Left ventricle myocardium inferior (tissue), 1 donor: ENCODE data around the gene CTNNA1. TPM values are rescaled to one million over a fixed set of nuclear protein-coding genes. Genes with fewer than 3 reads are reported as not detected.

ENCODE experiments used
- DNase-seq: peaks from one replicate; pipeline ENCODE4 v3.0.0-alpha.2; 2020
- H3K27ac ChIP-seq: fragments of 200-600 bp; replicated peaks from 2 replicates; pipeline ENCODE4 v1.8.0; 2021
- H3K27me3 ChIP-seq: fragments of 200-600 bp; 2 replicates; pipeline ENCODE4 v1.8.0; 2021; ENCODE audit warnings: low read depth
- H3K36me3 ChIP-seq: fragments of 200-600 bp; 2 replicates; pipeline ENCODE4 v1.8.0; 2021
- H3K4me1 ChIP-seq: fragments of 200-600 bp; 2 replicates; pipeline ENCODE4 v1.8.0; 2021
- H3K4me3 ChIP-seq: fragments of 200-600 bp; 2 replicates; pipeline ENCODE4 v1.8.0; 2021; ENCODE audit warnings: mild to moderate bottlenecking, moderate library complexity
- H3K9me3 ChIP-seq: fragments of 200-600 bp; replicated peaks from 2 replicates; pipeline ENCODE4 v1.8.0; 2021
- intact Hi-C: fragments of 100-400 bp; cut with micrococcal nuclease; formaldehyde crosslinking; loops from one replicate; pipeline ENCODE4 v1.11.0; 2022
- total RNA-seq: library from RNA; stranded (reverse); fragmentation: NEBNext Ultra II Directional; extraction: Animal tissue kit (Norgen Biotek cat#: 25700); gene quantifications from one replicate; pipeline ENCODE4 v1.2.1, GENCODE V29; 2021
- TF ChIP-seq, protein P1 (sequence below): fragments of 200-600 bp; IDR thresholded peaks from 2 replicates; pipeline ENCODE4 v1.8.0; 2021; ENCODE audit warnings: antibody characterized with exemption, mild to moderate bottlenecking, borderline replicate concordance
- donor health status: DM: no; HTN: yes; CAD: no; lungs with severe emphysema.

The CTNNA1 gene
- total RNA-seq, 1 donor from 2014 or later, result 341 TPM

DNA sequence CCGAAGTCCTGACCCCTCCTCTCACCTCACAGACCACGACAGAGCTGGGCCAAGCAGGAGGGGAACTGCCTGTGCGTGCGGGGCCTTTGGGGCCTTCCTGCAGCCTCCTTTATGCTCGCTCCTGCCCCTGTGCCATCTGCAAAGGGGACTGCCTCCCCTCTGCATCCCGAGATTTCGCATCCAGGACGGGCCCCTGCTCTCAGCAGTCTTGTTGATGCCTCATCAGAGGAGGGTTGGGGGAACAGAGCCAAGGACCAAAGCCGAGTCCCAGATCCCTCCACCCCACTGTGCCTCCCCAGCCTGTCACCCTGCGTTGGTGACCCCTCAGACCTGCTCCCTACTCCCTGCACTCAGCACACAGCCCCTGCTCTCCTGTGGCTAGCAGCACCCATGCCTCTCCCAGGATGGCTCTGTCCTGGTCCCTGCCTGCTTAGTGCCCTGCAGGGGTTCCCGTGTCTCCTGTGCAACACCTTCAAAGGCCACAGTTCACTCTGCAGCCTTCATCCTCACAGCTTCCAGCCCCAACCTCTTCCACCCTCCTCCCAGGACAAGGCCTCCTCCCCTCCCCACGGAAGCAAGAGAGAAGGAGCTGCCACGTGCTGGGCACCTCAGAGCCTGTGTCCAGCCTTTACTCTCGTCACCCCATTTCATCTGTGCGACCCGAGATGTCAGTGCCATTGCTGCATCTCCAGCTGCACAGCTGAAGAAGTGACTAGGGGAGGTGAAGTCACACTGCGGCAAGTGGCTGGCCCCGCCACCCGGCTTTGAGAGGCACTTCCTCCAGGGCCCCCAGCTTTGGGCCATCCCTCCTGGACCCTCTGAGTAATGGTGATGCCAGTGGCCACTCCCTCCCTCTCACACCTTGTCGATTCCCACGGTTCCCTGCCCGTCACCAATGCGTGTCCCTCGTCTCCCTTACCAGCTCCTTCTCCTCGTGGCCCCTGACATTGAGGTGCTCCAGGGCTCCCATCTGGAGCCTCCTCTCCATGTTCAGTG, 184.5 kb downstream of the CTNNA1 start:
- Histone ChIP-seq H3K27me3 (no peaks in the 10 kb centered on the region), H3K9me3 (no peaks in the 10 kb centered on the region), H3K27ac (peak overlapping the region; percentile 81), H3K36me3 (peaks cover 30% of the 10 kb centered on the region), H3K4me1 (peaks cover 23% of the 10 kb centered on the region), H3K4me3 (no peak overlapping the region)
- no peak for DNase-seq
- TF ChIP-seq, protein P1, sequence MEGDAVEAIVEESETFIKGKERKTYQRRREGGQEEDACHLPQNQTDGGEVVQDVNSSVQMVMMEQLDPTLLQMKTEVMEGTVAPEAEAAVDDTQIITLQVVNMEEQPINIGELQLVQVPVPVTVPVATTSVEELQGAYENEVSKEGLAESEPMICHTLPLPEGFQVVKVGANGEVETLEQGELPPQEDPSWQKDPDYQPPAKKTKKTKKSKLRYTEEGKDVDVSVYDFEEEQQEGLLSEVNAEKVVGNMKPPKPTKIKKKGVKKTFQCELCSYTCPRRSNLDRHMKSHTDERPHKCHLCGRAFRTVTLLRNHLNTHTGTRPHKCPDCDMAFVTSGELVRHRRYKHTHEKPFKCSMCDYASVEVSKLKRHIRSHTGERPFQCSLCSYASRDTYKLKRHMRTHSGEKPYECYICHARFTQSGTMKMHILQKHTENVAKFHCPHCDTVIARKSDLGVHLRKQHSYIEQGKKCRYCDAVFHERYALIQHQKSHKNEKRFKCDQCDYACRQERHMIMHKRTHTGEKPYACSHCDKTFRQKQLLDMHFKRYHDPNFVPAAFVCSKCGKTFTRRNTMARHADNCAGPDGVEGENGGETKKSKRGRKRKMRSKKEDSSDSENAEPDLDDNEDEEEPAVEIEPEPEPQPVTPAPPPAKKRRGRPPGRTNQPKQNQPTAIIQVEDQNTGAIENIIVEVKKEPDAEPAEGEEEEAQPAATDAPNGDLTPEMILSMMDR, result no peak
- intact Hi-C loops, result no loop called here

DNA sequence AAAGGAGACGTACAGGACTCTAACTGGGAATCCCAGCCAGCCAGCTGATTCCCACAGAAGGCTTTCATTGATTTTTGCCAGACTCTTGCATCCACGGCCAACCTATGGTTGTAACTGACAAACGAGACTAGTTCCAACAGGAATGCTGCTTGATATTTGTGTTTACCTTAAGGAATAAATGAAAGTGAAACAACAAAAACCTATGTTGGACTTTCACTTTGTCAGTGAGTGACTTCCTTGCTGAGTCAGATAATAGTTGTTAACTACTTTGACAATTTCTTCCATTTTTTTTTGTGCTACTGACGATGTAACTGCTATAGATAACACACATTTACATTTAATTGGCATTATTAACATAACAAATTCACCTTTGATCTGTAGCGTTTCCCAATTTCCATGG, 185.3 kb downstream of the CTNNA1 start:
- no peak overlapping the region for H3K4me3 ChIP-seq
- peaks cover 23% of the 10 kb centered on the region for H3K4me1 ChIP-seq
- DNase-seq, result no peak
- TF ChIP-seq, protein P1, result no peak
- H3K27ac ChIP-seq, result no peak overlapping the region
- no peaks in the 10 kb centered on the region for H3K27me3 ChIP-seq
- intact Hi-C loops, result no loop called here
- H3K9me3 ChIP-seq, result no peaks in the 10 kb centered on the region
- H3K36me3 ChIP-seq, result peaks cover 22% of the 10 kb centered on the region

DNA sequence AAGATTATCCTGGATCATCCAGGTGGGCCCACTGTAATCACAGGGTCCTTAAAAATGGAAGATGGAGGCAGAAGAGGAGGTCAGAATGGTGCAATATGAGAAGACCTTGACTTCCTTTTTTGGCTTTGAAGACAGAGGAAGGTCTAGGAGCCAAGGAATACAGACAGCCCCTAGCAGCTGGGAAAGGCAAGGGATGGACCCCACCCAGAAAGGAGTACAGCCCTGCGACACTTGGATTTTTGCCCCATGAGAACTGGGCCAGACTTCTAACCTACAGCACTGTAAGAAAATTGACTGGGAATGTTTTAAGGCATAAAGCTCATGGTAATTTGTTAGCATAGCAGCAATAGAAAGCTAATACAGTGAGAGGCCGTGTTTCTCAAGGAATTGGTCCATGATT, 188.8 kb downstream of the CTNNA1 start:
- H3K36me3 ChIP-seq, result peaks cover 15% of the 10 kb centered on the region
- intact Hi-C loops, result no loop called here
- no peak overlapping the region for H3K27ac ChIP-seq
- no peak for DNase-seq
- peaks cover 14% of the 10 kb centered on the region for H3K4me1 ChIP-seq
- TF ChIP-seq, protein P1, result no peak
- H3K27me3 ChIP-seq, result no peaks in the 10 kb centered on the region
- H3K9me3 ChIP-seq, result no peaks in the 10 kb centered on the region
- H3K4me3 ChIP-seq, result no peak overlapping the region

DNA sequence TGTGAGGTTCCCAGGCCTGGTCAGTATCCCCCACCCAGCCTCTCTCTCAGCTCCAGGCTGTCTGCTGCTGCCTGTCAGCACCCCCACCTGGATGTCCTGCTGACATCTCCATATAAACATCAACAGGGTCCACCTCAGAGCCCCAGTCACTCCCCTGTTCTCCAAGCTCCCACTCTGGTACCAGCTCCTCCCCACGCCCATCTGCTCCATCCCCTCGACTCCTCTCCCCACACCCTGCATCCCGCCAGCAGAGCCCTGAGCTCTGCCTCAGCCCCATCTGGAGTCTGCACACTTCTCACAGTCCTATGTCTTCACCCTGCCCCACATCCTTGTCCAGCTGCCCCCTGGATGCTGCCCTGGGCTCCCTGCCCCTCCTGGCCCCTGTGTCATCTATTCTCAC, 189.6 kb downstream of the CTNNA1 start:
- Histone ChIP-seq H3K9me3 (no peaks in the 10 kb centered on the region), H3K27ac (no peak overlapping the region), H3K27me3 (no peaks in the 10 kb centered on the region), H3K4me3 (no peak overlapping the region), H3K4me1 (peaks cover 14% of the 10 kb centered on the region), H3K36me3 (peaks cover 22% of the 10 kb centered on the region)
- intact Hi-C loops, result no loop called here
- TF ChIP-seq, protein P1, result no peak
- DNase-seq, result no peak

DNA sequence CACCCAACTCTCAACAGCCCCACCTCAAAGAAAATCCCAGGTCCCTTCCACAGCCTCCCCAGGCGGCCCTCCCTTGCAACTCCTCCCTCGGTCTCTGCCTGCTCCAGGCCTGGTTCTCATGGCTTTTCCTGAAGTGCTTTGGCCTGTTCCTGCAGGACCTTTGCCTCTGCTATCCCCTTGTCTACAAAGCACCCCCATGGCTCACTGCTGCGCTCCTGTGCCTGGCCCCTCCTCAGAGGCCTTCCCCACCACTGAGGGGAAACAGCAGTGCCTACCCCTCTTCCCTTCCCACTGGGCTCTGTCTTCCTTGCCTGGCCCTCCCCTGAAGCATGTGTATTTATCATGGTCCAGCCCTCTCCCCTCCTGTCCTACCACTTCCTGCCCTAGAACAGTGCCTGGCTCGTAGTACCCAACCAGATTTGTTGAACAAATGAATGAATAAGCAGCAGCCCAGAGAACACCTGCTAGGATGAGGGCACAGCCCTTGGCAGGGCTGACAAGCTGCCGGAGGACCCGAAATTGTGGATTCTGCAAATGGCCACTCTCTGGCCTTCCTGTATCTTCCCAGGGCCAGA, 190.5 kb downstream of the CTNNA1 start:
- Histone ChIP-seq H3K4me3 (no peak overlapping the region), H3K9me3 (no peaks in the 10 kb centered on the region), H3K27ac (no peak overlapping the region), H3K27me3 (no peaks in the 10 kb centered on the region), H3K36me3 (peaks cover 22% of the 10 kb centered on the region), H3K4me1 (peaks cover 19% of the 10 kb centered on the region)
- intact Hi-C loops, result no loop called here
- no peak for DNase-seq
- TF ChIP-seq, protein P1, result no peak
